GM12878 (cell line): ENCODE measurements around the gene RBPJ. TPM values are rescaled to one million over a fixed set of nuclear protein-coding genes. Genes with fewer than 3 reads are reported as not detected.

Experiments used
- ATAC-seq: fragments of 200-7000 bp; cut with Tn5 transposase; 3 replicates; pipeline ENCODE4 v1.9.1; 2020; ENCODE audit warnings: mild to moderate bottlenecking, moderate library complexity
- BruUV-seq: library from RNA; stranded (reverse); fragments of 400-500 nt; replicated peaks from 2 replicates; lab custom pipeline; 2021; lab: Mats Ljungman, UMichigan
- CTCF ChIA-PET: fragments of 300-600 bp; sonication (Branson Sonifier 250); formaldehyde crosslinking; extraction: SDS; loops from one replicate; lab custom pipeline; 2021; ENCODE audit warnings: inconsistent platforms; lab: Yijun Ruan, JAX
- POLR2A ChIA-PET: fragments of 350-600 bp; formaldehyde crosslinking; extraction: SDS; loops from one replicate; lab custom pipeline; 2021; ENCODE audit warnings: inconsistent platforms; lab: Charles Lee
- RAD21 ChIA-PET: fragments of 300-600 bp; sonication (Branson Sonifier 250); formaldehyde crosslinking; loops from one replicate; lab custom pipeline; 2023; ENCODE audit warnings: antibody characterized with exemption; ENCODE audit not compliant: unreplicated experiment; lab: Charles Lee
- SMC1A ChIA-PET: fragments of 300-600 bp; sonication (Branson Sonifier 250); formaldehyde crosslinking; loops from one replicate; lab custom pipeline; 2023; ENCODE audit not compliant: unreplicated experiment, uncharacterized antibody; lab: Charles Lee
- DNase-seq: peaks from one replicate; pipeline ENCODE4 v3.0.0-alpha.2; 2011; ENCODE audit warnings: low read depth, low spot score
- FAIRE-seq: peaks from 3 replicates; lab custom pipeline; 2011; peaks lifted over from hg19 to GRCh38; lab: Jason Lieb, UNC
- H2AFZ ChIP-seq: 2 replicates; pipeline ENCODE4 v1.6.0; 2011; ENCODE audit warnings: low read depth, low read length, control low read depth; ENCODE audit not compliant: control insufficient read depth
- H3K27ac ChIP-seq: 2 replicates; pipeline ENCODE4 v1.5.1; 2011; ENCODE audit warnings: control low read depth; ENCODE audit not compliant: control insufficient read depth, insufficient read depth
- H3K27me3 ChIP-seq, 2 experiments: replicated peaks in 1 of 2; 2 replicates each; pipeline versions ENCODE4 v1.6.0 to v1.6.1; 2011; ENCODE audit warnings: low read length in 1 of 2; ENCODE audit not compliant: control insufficient read depth in 2 of 2, insufficient read depth in 2 of 2
- H3K36me3 ChIP-seq, 2 experiments: 2 replicates each; pipeline ENCODE4 v1.5.1; 2011; ENCODE audit warnings: low read length in 1 of 2; ENCODE audit not compliant: control insufficient read depth in 2 of 2, insufficient read depth in 2 of 2
- H3K4me1 ChIP-seq: 2 replicates; pipeline ENCODE4 v1.6.1; 2011; ENCODE audit warnings: mild to moderate bottlenecking, low read length, moderate library complexity, mixed read lengths; ENCODE audit not compliant: control insufficient read depth, insufficient read depth
- H3K4me2 ChIP-seq: 2 replicates; pipeline ENCODE4 v1.6.0; 2011; ENCODE audit warnings: control low read depth; ENCODE audit not compliant: control insufficient read depth, insufficient read depth
- H3K4me3 ChIP-seq: fragments of 200-600 bp; sonication (generic); 2 replicates; pipeline ENCODE4 v1.5.1; 2016
- H3K79me2 ChIP-seq: 2 replicates; pipeline ENCODE4 v1.6.0; 2011; ENCODE audit warnings: low read length; ENCODE audit not compliant: control insufficient read depth, insufficient read depth
- H3K9ac ChIP-seq: 2 replicates; pipeline ENCODE4 v1.8.0; 2011; ENCODE audit warnings: low read length, control low read depth, mixed read lengths; ENCODE audit not compliant: control insufficient read depth, insufficient read depth
- H3K9me3 ChIP-seq: replicated peaks from 3 replicates; pipeline ENCODE4 v1.5.1; 2011; ENCODE audit warnings: mild to moderate bottlenecking, low read length; ENCODE audit not compliant: control insufficient read depth, insufficient read depth
- H4K20me1 ChIP-seq: 2 replicates; pipeline ENCODE4 v1.6.0; 2011; ENCODE audit not compliant: control insufficient read depth, insufficient read depth
- BMI1 ChIP-seq: fragments of 450-650 bp; IDR thresholded peaks from 2 replicates; pipeline ENCODE4 v1.6.1; 2016; ENCODE audit warnings: mild to moderate bottlenecking, moderate library complexity, borderline replicate concordance
- CREM ChIP-seq: IDR thresholded peaks from 2 replicates; pipeline ENCODE4 v1.6.1; 2014; ENCODE audit warnings: antibody characterized with exemption, low read depth
- ELK1 ChIP-seq: IDR thresholded peaks from 2 replicates; pipeline ENCODE4 v1.6.1; 2012; ENCODE audit warnings: low read depth, low read length, improper control_type of control experiment
- IRF4 ChIP-seq: IDR thresholded peaks from 2 replicates; pipeline ENCODE4 v1.6.1; 2011; ENCODE audit warnings: low read depth, low read length
- IRF5 ChIP-seq: fragments of 450-650 bp; IDR thresholded peaks from 2 replicates; pipeline ENCODE4 v1.6.1; 2017; ENCODE audit warnings: borderline replicate concordance
- MTA3 ChIP-seq: IDR thresholded peaks from 2 replicates; pipeline ENCODE4 v1.6.1; 2012; ENCODE audit warnings: low read length, inconsistent platforms, borderline replicate concordance
- NBN ChIP-seq: fragments of 450-650 bp; IDR thresholded peaks from 2 replicates; pipeline ENCODE4 v1.6.1; 2016
- POLR2AphosphoS5 ChIP-seq: IDR thresholded peaks from 2 replicates; pipeline ENCODE4 v1.6.1; 2011; ENCODE audit warnings: mild to moderate bottlenecking, low read length, inconsistent platforms
- RFX5 ChIP-seq: IDR thresholded peaks from 2 replicates; pipeline ENCODE4 v1.6.1; 2011; ENCODE audit warnings: low read depth, low read length, improper control_type of control experiment
- SMAD1 ChIP-seq: fragments of 450-650 bp; IDR thresholded peaks from 2 replicates; pipeline ENCODE4 v1.6.1; 2018; ENCODE audit warnings: mild to moderate bottlenecking, low read depth; ENCODE audit not compliant: partially characterized antibody
- ZBTB40 ChIP-seq: fragments of 450-650 bp; IDR thresholded peaks from 2 replicates; pipeline ENCODE4 v1.6.1; 2016; ENCODE audit warnings: mild to moderate bottlenecking, moderate library complexity, borderline replicate concordance
- WGBS: methylation state at CpG from one replicate; pipeline ENCODE4 v1.1.6; 2016; ENCODE audit warnings: low lambda C conversion rate; ENCODE audit not compliant: insufficient replicate concordance, insufficient coverage; ENCODE audit errors: missing lambda C conversion rate; 5-methylcytosine and 5-hydroxymethylcytosine counted together
- in situ Hi-C: fragments of 300-500 bp; cut with MboI; formaldehyde crosslinking; loops from 9 replicates; pipeline ENCODE4 v1.14.3; 2018; ENCODE audit warnings: mixed read lengths
- intact Hi-C: fragments of 100-400 bp; cut with micrococcal nuclease; formaldehyde crosslinking; loops from one replicate; pipeline ENCODE4 v1.14.2; 2022; ENCODE audit not compliant: unreplicated experiment
- polyA plus RNA-seq, 11 experiments: library from polyadenylated mRNA; depleted of rRNA in 4 of 11; unstranded in 6 of 11; stranded (reverse) in 5 of 11; fragments of >200 nt; fragmentation: Nextera tagmentation in 4 of 11; fragmentation: Illumina TruSeq in 1 of 11; extraction: Ambion mirVana in 4 of 11; extraction: Trizol in 1 of 11; gene quantifications; 1 replicate in 1 of 11; 2 replicates in 10 of 11; pipeline versions ENCODE4 v1.2.1 to v1.2.3, GENCODE V29; 2011 to 2016; ENCODE audit warnings: inconsistent platforms in 2 of 11, missing spikeins in 2 of 11, low read depth in 1 of 11
- total RNA-seq, 4 experiments: library from RNA; depleted of rRNA in 3 of 4; stranded (reverse); fragments of >200 nt in 3 of 4; fragmentation: Illumina TruSeq in 1 of 4; extraction: Trizol in 1 of 4; gene quantifications; 2 replicates each; pipeline versions ENCODE4 v1.2.1 to v1.2.3, GENCODE V29; 2013 to 2021
- TF ChIP-seq, protein P1 (sequence below): fragments of 450-650 bp; IDR thresholded peaks from 2 replicates; pipeline ENCODE4 v1.6.1; 2017; ENCODE audit warnings: mild to moderate bottlenecking, moderate library complexity

The RBPJ gene
- total and polyA plus RNA-seq, 10 of the 15 experiments (the other 5 are each of a cell fraction or from before 2014, with no cell fraction given): 24.5 to 87.6 (median 41.6) TPM

DNA sequence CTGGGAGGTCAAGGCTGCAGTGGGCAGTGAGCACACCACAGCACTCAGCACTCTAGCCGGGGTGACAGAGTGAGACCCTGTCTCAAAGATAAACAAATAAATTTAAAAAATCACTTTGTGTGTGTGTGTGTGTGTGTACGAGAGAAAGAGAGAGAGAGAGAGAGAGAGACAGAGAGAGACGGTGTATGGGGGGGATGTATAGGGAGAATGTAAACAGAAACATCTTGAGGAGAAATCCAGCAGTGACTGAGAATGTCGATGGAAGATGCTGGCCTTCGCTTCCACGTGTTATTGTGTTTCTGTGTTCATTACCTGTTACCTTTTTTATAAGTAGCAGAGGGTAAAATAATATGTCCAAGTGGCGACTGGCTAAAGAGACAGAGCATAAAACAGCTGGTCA lies 23.6 kb upstream of the RBPJ start:
- no peak for FAIRE-seq

More for the DNA sequence above, 23.6 kb upstream of the RBPJ start:
- Histone ChIP-seq H3K79me2 (no peaks in the 10 kb centered on the region), H3K9me3 (no peaks in the 10 kb centered on the region; the same call in 2 of the 3 replicates), H4K20me1 (no peaks in the 10 kb centered on the region), H3K27me3 (no peaks in the 10 kb centered on the region), H2AFZ (no peak overlapping the region), H3K9ac (no peak overlapping the region), H3K4me1 (peaks cover 7% of the 10 kb centered on the region; the same call in 1 of the 2 replicates), H3K36me3 (no peaks in the 10 kb centered on the region), H3K4me3 (no peak overlapping the region), H3K27ac (no peak overlapping the region), H3K4me2 (no peak overlapping the region)
- CTCF ChIA-PET: interaction anchor here (1.2 kb wide), 1 partner anchor 22 kb away, joined by 3 read pairs; no protein-coding TSS in a partner anchor
- ATAC-seq: no peak
- POLR2A ChIA-PET: no interaction called here
- in situ Hi-C loops: no loop called here
- 86% methylated on average over 7 of the region's 7 CpGs for whole genome bisulfite sequencing
- no peak for DNase-seq
- TF ChIP-seq SMAD1: no peak
- TF ChIP-seq MTA3: no peak
- TF ChIP-seq, protein P1, sequence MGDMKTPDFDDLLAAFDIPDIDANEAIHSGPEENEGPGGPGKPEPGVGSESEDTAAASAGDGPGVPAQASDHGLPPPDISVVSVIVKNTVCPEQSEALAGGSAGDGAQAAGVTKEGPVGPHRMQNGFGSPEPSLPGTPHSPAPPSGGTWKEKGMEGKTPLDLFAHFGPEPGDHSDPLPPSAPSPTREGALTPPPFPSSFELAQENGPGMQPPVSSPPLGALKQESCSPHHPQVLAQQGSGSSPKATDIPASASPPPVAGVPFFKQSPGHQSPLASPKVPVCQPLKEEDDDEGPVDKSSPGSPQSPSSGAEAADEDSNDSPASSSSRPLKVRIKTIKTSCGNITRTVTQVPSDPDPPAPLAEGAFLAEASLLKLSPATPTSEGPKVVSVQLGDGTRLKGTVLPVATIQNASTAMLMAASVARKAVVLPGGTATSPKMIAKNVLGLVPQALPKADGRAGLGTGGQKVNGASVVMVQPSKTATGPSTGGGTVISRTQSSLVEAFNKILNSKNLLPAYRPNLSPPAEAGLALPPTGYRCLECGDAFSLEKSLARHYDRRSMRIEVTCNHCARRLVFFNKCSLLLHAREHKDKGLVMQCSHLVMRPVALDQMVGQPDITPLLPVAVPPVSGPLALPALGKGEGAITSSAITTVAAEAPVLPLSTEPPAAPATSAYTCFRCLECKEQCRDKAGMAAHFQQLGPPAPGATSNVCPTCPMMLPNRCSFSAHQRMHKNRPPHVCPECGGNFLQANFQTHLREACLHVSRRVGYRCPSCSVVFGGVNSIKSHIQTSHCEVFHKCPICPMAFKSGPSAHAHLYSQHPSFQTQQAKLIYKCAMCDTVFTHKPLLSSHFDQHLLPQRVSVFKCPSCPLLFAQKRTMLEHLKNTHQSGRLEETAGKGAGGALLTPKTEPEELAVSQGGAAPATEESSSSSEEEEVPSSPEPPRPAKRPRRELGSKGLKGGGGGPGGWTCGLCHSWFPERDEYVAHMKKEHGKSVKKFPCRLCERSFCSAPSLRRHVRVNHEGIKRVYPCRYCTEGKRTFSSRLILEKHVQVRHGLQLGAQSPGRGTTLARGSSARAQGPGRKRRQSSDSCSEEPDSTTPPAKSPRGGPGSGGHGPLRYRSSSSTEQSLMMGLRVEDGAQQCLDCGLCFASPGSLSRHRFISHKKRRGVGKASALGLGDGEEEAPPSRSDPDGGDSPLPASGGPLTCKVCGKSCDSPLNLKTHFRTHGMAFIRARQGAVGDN: no peak
- TF ChIP-seq POLR2AphosphoS5: no peak
- no peak for TF ChIP-seq ELK1
- TF ChIP-seq IRF5: no peak
- TF ChIP-seq NBN: no peak
- TF ChIP-seq BMI1: no peak
- no peak for TF ChIP-seq RFX5
- no peak for TF ChIP-seq IRF4
- no peak for TF ChIP-seq CREM
- no peak for TF ChIP-seq ZBTB40
- intact Hi-C loops: no loop called here
- SMC1A ChIA-PET: interaction anchor here (1.4 kb wide), 1 partner anchor 24 kb away, joined by 3 read pairs; no protein-coding TSS in a partner anchor
- no TSS peak for BruUV-seq
- RAD21 ChIA-PET: no interaction called here
